HEK293T (cell line): ENCODE measurements around the gene TBC1D13.
"Not testable (repeated sequence)": the region's sequence is repeated elsewhere in the genome, so short reads cannot be mapped to it uniquely, and the experiment has no call there.

Experiments
- CTCF ChIA-PET: fragments of 350-600 bp; formaldehyde crosslinking; extraction: SDS; loops from one replicate; lab custom pipeline; 2021; ENCODE audit warnings: antibody characterized with exemption, inconsistent platforms; lab: Yijun Ruan, JAX
- POLR2A ChIA-PET: fragments of 350-600 bp; formaldehyde crosslinking; extraction: SDS; loops from one replicate; lab custom pipeline; 2020; ENCODE audit warnings: antibody characterized with exemption, inconsistent platforms; lab: Yijun Ruan, JAX
- DNase-seq: peaks from one replicate; pipeline ENCODE4 v3.0.0; 2012; ENCODE audit warnings: mixed read lengths; ENCODE audit errors: extremely low spot score
- ARNT ChIP-seq: fragments of 450-650 bp; IDR thresholded peaks from 2 replicates; pipeline ENCODE4 v1.6.1; 2017; ENCODE audit warnings: mild to moderate bottlenecking
- BHLHE40 ChIP-seq: fragments of 450-650 bp; IDR thresholded peaks from 2 replicates; pipeline ENCODE4 v1.6.1; 2016; ENCODE audit warnings: mild to moderate bottlenecking, moderate library complexity, borderline replicate concordance
- CTBP1 ChIP-seq: fragments of 450-650 bp; IDR thresholded peaks from 2 replicates; pipeline ENCODE4 v1.6.1; 2016; ENCODE audit warnings: borderline replicate concordance
- ELF4 ChIP-seq: fragments of 450-650 bp; IDR thresholded peaks from 2 replicates; pipeline ENCODE4 v1.6.1; 2017; ENCODE audit warnings: antibody characterized with exemption
- FOXA1 ChIP-seq: fragments of 450-650 bp; IDR thresholded peaks from 2 replicates; pipeline ENCODE4 v1.6.1; 2016; ENCODE audit warnings: mild to moderate bottlenecking
- FOXK2 ChIP-seq: fragments of 450-650 bp; IDR thresholded peaks from 2 replicates; pipeline ENCODE4 v1.6.1; 2016; ENCODE audit warnings: mild to moderate bottlenecking
- FOXM1 ChIP-seq: fragments of 450-650 bp; IDR thresholded peaks from 2 replicates; pipeline ENCODE4 v1.6.1; 2017; ENCODE audit warnings: mild to moderate bottlenecking, borderline replicate concordance
- HDGF ChIP-seq: fragments of 450-650 bp; IDR thresholded peaks from 2 replicates; pipeline ENCODE4 v1.6.1; 2017; ENCODE audit warnings: antibody characterized with exemption, borderline replicate concordance
- L3MBTL2 ChIP-seq: fragments of 450-650 bp; conservative IDR thresholded peaks from 2 replicates; pipeline ENCODE4 v1.6.1; 2016; ENCODE audit warnings: mild to moderate bottlenecking
- LEF1 ChIP-seq: fragments of 450-650 bp; IDR thresholded peaks from 2 replicates; pipeline ENCODE4 v1.6.1; 2017; ENCODE audit warnings: mild to moderate bottlenecking, borderline replicate concordance
- NFRKB ChIP-seq: fragments of 450-650 bp; IDR thresholded peaks from 2 replicates; pipeline ENCODE4 v1.6.1; 2016; ENCODE audit warnings: mild to moderate bottlenecking, moderate library complexity
- PKNOX1 ChIP-seq: fragments of 450-650 bp; IDR thresholded peaks from 2 replicates; pipeline ENCODE4 v1.6.1; 2016
- SP1 ChIP-seq: fragments of 450-650 bp; IDR thresholded peaks from 2 replicates; pipeline ENCODE4 v1.6.1; 2017
- SUZ12 ChIP-seq: fragments of 450-650 bp; IDR thresholded peaks from 2 replicates; pipeline ENCODE4 v1.6.1; 2016; ENCODE audit warnings: mild to moderate bottlenecking
- TARDBP ChIP-seq: fragments of 450-650 bp; IDR thresholded peaks from 2 replicates; pipeline ENCODE4 v1.6.1; 2016
- ZNF384 ChIP-seq: fragments of 450-650 bp; IDR thresholded peaks from 2 replicates; pipeline ENCODE4 v1.6.1; 2016

TBC1D13 gene

DNA sequence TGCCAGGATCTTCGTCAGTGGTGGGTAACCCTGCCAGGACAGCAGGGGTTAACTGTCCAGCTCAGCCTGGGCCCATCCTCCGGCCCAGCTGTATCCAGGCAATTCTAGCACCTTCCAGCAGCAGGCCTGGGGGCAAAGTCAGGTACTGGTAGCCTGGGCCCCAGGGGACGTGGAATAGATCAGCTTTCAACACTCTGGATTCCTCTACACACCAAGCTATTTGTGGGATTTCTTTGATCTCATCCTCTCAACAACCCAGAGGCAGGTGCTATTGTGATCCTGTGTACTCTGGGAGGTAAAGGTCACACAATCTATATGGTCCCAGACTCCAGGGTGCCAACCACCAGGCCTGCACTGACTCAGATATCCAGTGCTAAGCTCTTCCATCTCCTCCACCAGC is 51.3 kb downstream of the TBC1D13 start:
- ChIA-PET POLR2A (interaction anchor here (0.9 kb wide), 1 partner anchor 9 kb away, joined by 3 read pairs; the partner anchor contains the start of gene SPOUT1), CTCF (interaction anchor here (1.2 kb wide), 1 partner anchor 14 kb away, joined by 3 read pairs; no protein-coding TSS in a partner anchor)
- TF ChIP-seq SP1 (no peak), FOXA1 (no peak), L3MBTL2 (no peak), TARDBP (no peak)
- no peak for DNase-seq

DNA sequence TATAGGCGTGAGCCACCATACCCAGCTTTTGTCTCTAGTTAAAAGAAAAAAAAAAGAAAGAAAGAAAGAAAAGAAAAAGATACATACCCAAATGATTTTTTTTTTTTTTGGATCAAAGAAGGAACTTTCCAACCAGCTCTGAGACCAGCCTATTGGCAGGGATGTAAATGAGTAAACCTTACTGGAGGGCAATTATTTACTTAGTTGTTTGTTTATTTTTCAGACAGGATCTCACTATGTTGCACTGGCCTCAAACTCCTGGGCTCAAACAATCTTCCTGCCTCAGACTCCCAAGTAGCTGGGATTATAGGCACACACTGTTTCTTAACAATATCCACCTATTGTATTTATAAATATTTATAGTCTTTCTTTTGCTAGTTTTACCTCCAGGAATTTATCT is 53.5 kb downstream of the TBC1D13 start:
- no peak for TF ChIP-seq FOXA1
- no peak for TF ChIP-seq SP1
- no peak for TF ChIP-seq LEF1
- no peak for TF ChIP-seq HDGF
- no peak for TF ChIP-seq TARDBP
- TF ChIP-seq L3MBTL2, result no peak
- no peak for TF ChIP-seq CTBP1
- TF ChIP-seq ARNT, result no peak
- TF ChIP-seq PKNOX1, result no peak
- TF ChIP-seq ELF4, result no peak
- TF ChIP-seq FOXK2, result no peak
- TF ChIP-seq BHLHE40, result no peak
- TF ChIP-seq FOXM1, result no peak
- TF ChIP-seq ZNF384, result no peak
- no peak for TF ChIP-seq NFRKB
- no peak for TF ChIP-seq SUZ12
- CTCF ChIA-PET, result no interaction called here
- POLR2A ChIA-PET, result interaction anchor here (2.0 kb wide), 1 partner anchor 11 kb away, joined by 4 read pairs; the partner anchor contains the start of gene SPOUT1
- DNase-seq, result no peak

- POLR2A ChIA-PET, result interaction anchor here (2.0 kb wide), 1 partner anchor 12 kb away, joined by 4 read pairs; the partner anchor contains the start of gene SPOUT1
- TF ChIP-seq PKNOX1 (no peak), SUZ12 (no peak), FOXK2 (no peak), CTBP1 (no peak), ARNT (no peak), ELF4 (no peak), FOXM1 (no peak), ZNF384 (no peak), TARDBP (no peak)
- CTCF ChIA-PET, result no interaction called here
- DNase-seq, result no peak
These were observed 54.8 kb downstream of the TBC1D13 start for GRCh38 chr9:128841694-128842492.

DNA sequence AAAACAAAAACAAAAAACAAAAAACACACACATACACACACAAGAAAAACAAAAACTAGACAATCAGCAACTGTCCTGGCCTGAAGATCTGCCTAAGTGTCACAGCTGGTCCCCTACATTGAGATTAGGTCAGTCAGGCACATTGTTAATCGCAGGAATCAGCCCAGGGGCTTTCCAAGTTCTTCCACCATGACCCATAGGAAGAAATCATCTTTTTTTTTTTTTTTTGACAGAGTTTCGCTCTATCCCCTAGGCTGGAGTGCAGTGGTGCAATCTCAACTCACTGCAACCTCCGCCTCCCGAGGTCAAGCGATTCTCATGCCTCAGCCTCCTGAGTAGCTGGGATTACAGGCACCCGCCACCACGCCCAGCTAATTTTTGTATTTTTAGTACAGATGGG is 56.1 kb downstream of the TBC1D13 start:
- CTCF ChIA-PET, DNase-seq: not testable (repeated sequence)
- POLR2A ChIA-PET, result interaction anchor here (0.8 kb wide), 1 partner anchor 13 kb away, joined by 4 read pairs; the partner anchor contains the start of gene SPOUT1

DNA sequence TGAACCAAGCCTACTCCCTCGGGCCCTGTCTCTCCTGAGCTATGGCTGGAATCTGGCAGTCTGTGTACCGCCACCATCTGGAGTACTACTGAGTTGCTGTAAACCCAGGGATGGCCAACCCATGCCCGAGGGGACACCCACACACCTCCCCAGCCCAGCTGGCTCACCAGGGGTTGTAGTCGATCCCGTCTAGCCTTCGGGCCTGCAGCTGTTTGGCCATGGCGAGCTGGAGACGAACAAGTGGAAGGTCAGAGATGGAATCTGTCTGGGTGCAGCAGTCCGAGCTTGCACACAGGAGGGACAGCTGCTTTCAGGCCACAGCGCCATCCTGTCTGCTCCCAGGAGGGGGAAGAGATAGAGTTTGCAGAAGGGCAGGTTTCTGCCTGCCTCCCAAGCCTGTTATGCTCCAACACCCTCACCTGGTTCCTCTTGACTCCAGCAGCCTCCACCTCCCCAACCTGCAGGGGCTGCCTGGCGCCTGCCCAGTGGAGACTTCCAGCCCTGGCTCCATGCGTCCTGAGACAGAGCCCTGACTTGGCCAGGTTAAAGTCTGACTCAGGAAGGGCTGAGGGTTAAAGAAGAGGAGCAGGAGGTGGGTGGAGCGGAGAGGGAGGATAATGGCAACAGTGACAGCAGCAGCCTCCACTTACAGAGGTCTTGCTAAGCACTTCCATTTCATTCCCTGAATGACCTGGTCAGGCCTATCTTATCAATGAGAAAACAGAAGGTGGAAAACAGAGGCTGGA is 58.3 kb downstream of the TBC1D13 start:
- ChIA-PET CTCF (interaction anchor here (0.6 to 1.3 kb wide), 4 partner anchors 26 to 226 kb away, joined by 3 read pairs; partner anchors contain the start of gene ENDOG), POLR2A (interaction anchor here (1.5 kb wide), 1 partner anchor 16 kb away, joined by 4 read pairs; the partner anchor contains the start of gene SPOUT1)
- DNase-seq, result no peak
- no peak for TF ChIP-seq FOXK2
- TF ChIP-seq BHLHE40, result no peak
- TF ChIP-seq FOXA1, result no peak
- no peak for TF ChIP-seq L3MBTL2
- TF ChIP-seq LEF1, result no peak
- TF ChIP-seq NFRKB, result no peak

GRCh38 chr9:128846680-128847030 is 59.6 kb downstream of the TBC1D13 start:
- ChIA-PET POLR2A (interaction anchor here (0.7 kb wide), 1 partner anchor 17 kb away, joined by 4 read pairs; the partner anchor contains the start of gene SPOUT1), CTCF (no interaction called here)
- DNase-seq, result no peak
- TF ChIP-seq FOXM1 (no peak), ARNT (no peak), NFRKB (no peak), L3MBTL2 (no peak), CTBP1 (no peak), HDGF (no peak), TARDBP (no peak), PKNOX1 (no peak), ZNF384 (no peak), LEF1 (no peak), SUZ12 (no peak), BHLHE40 (no peak), FOXA1 (no peak), SP1 (no peak), FOXK2 (no peak), ELF4 (no peak)
